Hepatocyte (in vitro differentiated cells): Measurements from ENCODE around the gene C2CD4A. TPM values are rescaled to one million over a fixed set of nuclear protein-coding genes. Genes with fewer than 3 reads are reported as not detected.

Experiments used
- DNase-seq: peaks from one replicate; pipeline ENCODE4 v3.0.0-alpha.2; 2016; ENCODE audit warnings: low spot score
- H2AFZ ChIP-seq: fragments of 200-600 bp; sonication (generic); 2 replicates; pipeline ENCODE4 v1.6.0; 2016; ENCODE audit warnings: antibody characterized with exemption, mild to moderate bottlenecking
- H3K27ac ChIP-seq: fragments of 200-600 bp; sonication (generic); 2 replicates; pipeline ENCODE4 v1.5.1; 2016; ENCODE audit warnings: mild to moderate bottlenecking
- H3K27me3 ChIP-seq: fragments of 200-600 bp; sonication (generic); 2 replicates; pipeline ENCODE4 v1.6.1; 2016
- H3K36me3 ChIP-seq: fragments of 200-600 bp; sonication (generic); replicated peaks from 2 replicates; pipeline ENCODE4 v1.5.1; 2016; ENCODE audit warnings: low read depth; ENCODE audit not compliant: insufficient read depth
- H3K4me1 ChIP-seq: fragments of 200-600 bp; sonication (generic); 2 replicates; pipeline ENCODE4 v1.5.1; 2016; ENCODE audit warnings: mild to moderate bottlenecking, moderate library complexity; ENCODE audit not compliant: insufficient read depth
- H3K4me2 ChIP-seq: fragments of 200-600 bp; sonication (generic); 2 replicates; pipeline ENCODE4 v1.6.0; 2016
- H3K4me3 ChIP-seq: fragments of 200-600 bp; sonication (generic); 2 replicates; pipeline ENCODE4 v1.5.1; 2016; ENCODE audit warnings: mild to moderate bottlenecking
- H3K79me2 ChIP-seq: fragments of 200-600 bp; sonication (generic); 2 replicates; pipeline ENCODE4 v1.6.0; 2017; ENCODE audit warnings: mild to moderate bottlenecking
- H3K9me2 ChIP-seq: fragments of 200-600 bp; sonication (generic); replicated peaks from 2 replicates; pipeline ENCODE4 v1.6.0; 2017; ENCODE audit warnings: mild to moderate bottlenecking; ENCODE audit not compliant: insufficient read depth
- H3K9me3 ChIP-seq: fragments of 200-600 bp; sonication (generic); 2 replicates; pipeline ENCODE4 v1.5.1; 2016; ENCODE audit warnings: low read depth, mild to moderate bottlenecking
- H4K20me1 ChIP-seq: fragments of 200-600 bp; sonication (generic); 2 replicates; pipeline ENCODE4 v1.6.0; 2016; ENCODE audit warnings: mild to moderate bottlenecking; ENCODE audit not compliant: insufficient read depth, poor library complexity, severe bottlenecking
- CTCF ChIP-seq: fragments of 200-600 bp; sonication (generic); IDR thresholded peaks from 2 replicates; pipeline ENCODE4 v1.5.1; 2016; ENCODE audit warnings: antibody characterized with exemption, mild to moderate bottlenecking; ENCODE audit not compliant: poor library complexity
- EZH2 ChIP-seq: fragments of 200-600 bp; sonication (generic); IDR thresholded peaks from 2 replicates; pipeline ENCODE4 v1.6.1; 2016; ENCODE audit warnings: antibody characterized with exemption, mild to moderate bottlenecking, borderline replicate concordance
- EZH2phosphoT487 ChIP-seq: fragments of 200-600 bp; sonication (generic); IDR thresholded peaks from one replicate; pipeline ENCODE4 v1.6.1; 2018; ENCODE audit warnings: antibody characterized with exemption, mild to moderate bottlenecking, low read depth, moderate library complexity; ENCODE audit not compliant: unreplicated experiment, severe bottlenecking
- WGBS: methylation state at CpG from one replicate; pipeline ENCODE4 v1.1.6; 2016; ENCODE audit warnings: low lambda C conversion rate; ENCODE audit errors: missing lambda C conversion rate; 5-methylcytosine and 5-hydroxymethylcytosine counted together
- polyA plus RNA-seq: library from polyadenylated mRNA; unstranded; fragments of >200 nt; fragmentation: Nextera tagmentation; extraction: Ambion mirVana; gene quantifications from 2 replicates; pipeline ENCODE4 v1.2.1, GENCODE V29; 2016
- total RNA-seq: library from RNA; depleted of rRNA; stranded (reverse); fragments of >200 nt; gene quantifications from 2 replicates; pipeline ENCODE4 v1.2.3, GENCODE V29; 2014

C2CD4A gene
- total RNA-seq = 0.12 and 0.13 TPM in 2 replicates
- 0.57 and 0.60 TPM in 2 replicates for polyA plus RNA-seq

- no peak within 1 kb of the TSS for H3K27ac ChIP-seq
- H3K79me2 ChIP-seq = no peaks in the 10 kb centered on the region
- peaks cover 37% of the 10 kb centered on the region for H3K27me3 ChIP-seq
- no peak within 1 kb of the TSS for H3K4me3 ChIP-seq
- H3K9me3 ChIP-seq = no peaks in the 10 kb centered on the region
- peaks cover 12% of the 10 kb centered on the region for H3K4me1 ChIP-seq
- 8% methylated on average over 33 of the region's 33 CpGs for WGBS
- peak within 1 kb of the TSS; percentile 88 for H3K4me2 ChIP-seq
- TF ChIP-seq EZH2 = peak; percentile 66
- no peak for TF ChIP-seq CTCF
- DNase-seq = peak; percentile 91
- no peaks in the 10 kb centered on the region for H4K20me1 ChIP-seq
- peak within 1 kb of the TSS; percentile 25 for H2AFZ ChIP-seq
- no peaks in the 10 kb centered on the region for H3K9me2 ChIP-seq
- H3K36me3 ChIP-seq = no peaks in the 10 kb centered on the region
Observed at GRCh38 chr15:62066663-62067447, at the start of gene C2CD4A. TSS of gene C2CD4A (plus strand) at chr15:62066977. CDS start at chr15:62067614, 637 bp downstream.

GRCh38 chr15:62020576-62021160 lies 46.1 kb upstream of the C2CD4A start:
- no peak overlapping the region for H3K4me2 ChIP-seq
- H2AFZ ChIP-seq = no peak overlapping the region
- TF ChIP-seq EZH2 = no peak
- no peak for TF ChIP-seq EZH2phosphoT487
- TF ChIP-seq CTCF = no peak
- no peak overlapping the region for H3K27ac ChIP-seq
- no peak for DNase-seq
- H3K36me3 ChIP-seq = no peaks in the 10 kb centered on the region
- H3K9me3 ChIP-seq = peaks cover 8% of the 10 kb centered on the region
- H3K27me3 ChIP-seq = no peaks in the 10 kb centered on the region
- H3K4me3 ChIP-seq = no peak overlapping the region
- no peaks in the 10 kb centered on the region for H3K79me2 ChIP-seq
- WGBS = 99% methylated on average over 3 of the region's 3 CpGs
- H3K4me1 ChIP-seq = no peaks in the 10 kb centered on the region
- H4K20me1 ChIP-seq = no peaks in the 10 kb centered on the region
- no peaks in the 10 kb centered on the region for H3K9me2 ChIP-seq

- no peak overlapping the region for H3K27ac ChIP-seq
- H3K9me3 ChIP-seq = peaks cover 8% of the 10 kb centered on the region
- TF ChIP-seq EZH2phosphoT487 (no peak), EZH2 (no peak), CTCF (peak; percentile 15)
- no peaks in the 10 kb centered on the region for H3K27me3 ChIP-seq
- H3K4me1 ChIP-seq = no peaks in the 10 kb centered on the region
- no peak overlapping the region for H3K4me2 ChIP-seq
- no peak overlapping the region for H3K4me3 ChIP-seq
- H4K20me1 ChIP-seq = no peaks in the 10 kb centered on the region
- DNase-seq = no peak
- H3K9me2 ChIP-seq = no peaks in the 10 kb centered on the region
- H2AFZ ChIP-seq = no peak overlapping the region
- WGBS = 95% methylated on average over 3 of the region's 3 CpGs
- no peaks in the 10 kb centered on the region for H3K79me2 ChIP-seq
- no peaks in the 10 kb centered on the region for H3K36me3 ChIP-seq
Observed at GRCh38 chr15:62021991-62022600, 44.7 kb upstream of the C2CD4A start.
